Measurements from ENCODE around the gene DNAAF2. TPM values are rescaled to one million over a fixed set of nuclear protein-coding genes. Genes with fewer than 3 reads are reported as not detected.
A peak's percentile ranks its signal among the peaks of the same experiment; 100 is the strongest.

The DNAAF2 gene
- total and polyA plus RNA-seq, 2 donors (not counting 1 experiment from before 2014, with no cell fraction given), result 8.5 to 26.9 TPM

DNA sequence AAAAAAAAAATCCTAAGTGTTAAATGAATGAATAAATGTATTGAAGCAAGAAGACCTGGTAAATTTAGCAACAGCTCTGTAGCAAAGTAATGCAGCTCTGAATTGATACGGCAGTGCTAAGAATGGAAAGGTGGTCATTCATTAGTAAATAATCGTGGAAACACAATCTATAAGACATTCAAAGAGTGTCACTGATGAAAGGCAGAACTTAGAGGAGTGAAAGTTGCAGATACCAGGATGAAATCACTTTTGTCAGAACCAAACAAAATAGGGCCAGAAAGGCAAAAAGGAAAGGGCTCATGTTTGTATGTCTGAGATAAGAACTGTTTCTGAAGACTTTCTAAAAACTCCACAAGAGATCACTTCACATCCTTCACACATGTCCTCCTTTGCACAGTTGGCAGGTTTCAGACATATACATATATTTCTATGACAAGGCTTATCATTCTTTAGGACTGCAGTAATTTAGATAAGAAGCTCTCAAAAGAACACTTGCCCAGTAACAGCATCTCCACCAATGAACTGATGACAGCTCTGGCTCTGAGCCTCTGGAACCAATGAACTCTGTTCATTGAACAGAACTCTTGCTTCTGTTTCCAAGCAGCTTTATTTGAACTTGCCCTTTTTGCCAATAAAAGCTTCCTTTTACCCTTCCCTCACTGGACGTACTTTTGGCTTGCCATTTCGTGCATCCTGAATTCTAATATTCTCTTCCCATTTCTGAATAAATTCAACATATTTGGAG lies 40.5 kb downstream of the DNAAF2 start:
- Histone ChIP-seq H3K27ac (ENCODE audit: low read length in 2 of 2) (peak overlapping the region; percentile 64 to 74), H2AFZ (ENCODE audit: insufficient read depth, low read depth, low read length, poor library complexity, severe bottlenecking) (peak overlapping the region; percentile 16), H3K4me3 (ENCODE audit: control extremely low read depth in 1 of 5, extremely low read depth in 1 of 5, insufficient read depth in 1 of 5, low read depth in 2 of 5, low read length in 4 of 5) (no peak overlapping the region), H3K27me3 (replicated peaks in 1 of 4; ENCODE audit: control extremely low read depth in 1 of 4, control insufficient read depth in 3 of 4, insufficient read depth in 4 of 4, low read length in 3 of 4) (no peaks in the 10 kb centered on the region), H4K20me1 (ENCODE audit: control insufficient read depth, insufficient read depth, low read length, poor library complexity, severe bottlenecking) (no peaks in the 10 kb centered on the region), H3K36me3 (replicated peaks in 1 of 2; ENCODE audit: control extremely low read depth in 1 of 2, control insufficient read depth in 1 of 2, extremely low read depth in 1 of 2, insufficient read depth in 2 of 2, low read length in 1 of 2) (no peaks in the 10 kb centered on the region), H3K4me2 (replicated peaks; ENCODE audit: low read depth, low read length, poor library complexity, severe bottlenecking) (peak overlapping the region; percentile 25), H3K9ac (ENCODE audit: low read length) (no peak overlapping the region), H3K9me3 (ENCODE audit: control extremely low read depth in 1 of 3, control insufficient read depth in 2 of 3, insufficient read depth in 1 of 3, low read length in 2 of 3) (no peaks in the 10 kb centered on the region), H3K79me2 (ENCODE audit: control insufficient read depth, insufficient read depth, low read length) (peaks cover 14% of the 10 kb centered on the region), H3K4me1 (ENCODE audit: control insufficient read depth in 2 of 2, insufficient read depth in 2 of 2, low read length in 2 of 2) (peaks cover 32 to 40% of the 10 kb centered on the region in 2 donors)
- peak overlapping the region; percentile 60 for H3K4me3 Mint-ChIP-seq
- intact Hi-C loops (cut with micrococcal nuclease), result loop anchor here (5.0 kb wide), 2 partner anchors 523 to 638 kb away; partner anchors contain the start of genes SOS2 and VCPKMT
- H3K9me3 Mint-ChIP-seq (ENCODE audit: insufficient read depth), result no peaks in the 10 kb centered on the region
- ChIA-PET POLR2A (interaction anchor here (0.5 to 2.2 kb wide), 5 partner anchors 8 to 40 kb away, joined by 3 to 13 read pairs (median 10); partner anchors contain the start of genes DNAAF2, MGAT2, RPL36AL and RPS29), CTCF (interaction anchor here (1.2 to 6.8 kb wide), 5 partner anchors 8 to 267 kb away, joined by 4 to 92 read pairs (median 10); partner anchors contain the start of genes MGAT2, RPL36AL and RPS29)
- peaks cover 52% of the 10 kb centered on the region for H3K4me1 Mint-ChIP-seq
- TF ChIP-seq, protein P1, sequence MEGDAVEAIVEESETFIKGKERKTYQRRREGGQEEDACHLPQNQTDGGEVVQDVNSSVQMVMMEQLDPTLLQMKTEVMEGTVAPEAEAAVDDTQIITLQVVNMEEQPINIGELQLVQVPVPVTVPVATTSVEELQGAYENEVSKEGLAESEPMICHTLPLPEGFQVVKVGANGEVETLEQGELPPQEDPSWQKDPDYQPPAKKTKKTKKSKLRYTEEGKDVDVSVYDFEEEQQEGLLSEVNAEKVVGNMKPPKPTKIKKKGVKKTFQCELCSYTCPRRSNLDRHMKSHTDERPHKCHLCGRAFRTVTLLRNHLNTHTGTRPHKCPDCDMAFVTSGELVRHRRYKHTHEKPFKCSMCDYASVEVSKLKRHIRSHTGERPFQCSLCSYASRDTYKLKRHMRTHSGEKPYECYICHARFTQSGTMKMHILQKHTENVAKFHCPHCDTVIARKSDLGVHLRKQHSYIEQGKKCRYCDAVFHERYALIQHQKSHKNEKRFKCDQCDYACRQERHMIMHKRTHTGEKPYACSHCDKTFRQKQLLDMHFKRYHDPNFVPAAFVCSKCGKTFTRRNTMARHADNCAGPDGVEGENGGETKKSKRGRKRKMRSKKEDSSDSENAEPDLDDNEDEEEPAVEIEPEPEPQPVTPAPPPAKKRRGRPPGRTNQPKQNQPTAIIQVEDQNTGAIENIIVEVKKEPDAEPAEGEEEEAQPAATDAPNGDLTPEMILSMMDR (IDR thresholded peaks at IDR 0.05), result no peak
- no peak for TF ChIP-seq EZH2 (IDR thresholded peaks at IDR 0.05; ENCODE audit: borderline replicate concordance, insufficient read depth, low read depth, low read length, poor library complexity, severe bottlenecking)
- ATAC-seq (ENCODE audit: low read depth), result no peak
- peak overlapping the region; percentile 90 for H3K27ac Mint-ChIP-seq
- WGBS (ENCODE audit: insufficient coverage), result no CpG with 5 or more reads among the region's 4 CpGs
- DNase-seq, result peak; percentile 55
- no peaks in the 10 kb centered on the region for H3K27me3 Mint-ChIP-seq

- Histone ChIP-seq H2AFZ (ENCODE audit: insufficient read depth, low read depth, low read length, poor library complexity, severe bottlenecking) (no peak overlapping the region), H3K27me3 (replicated peaks in 1 of 4; ENCODE audit: control extremely low read depth in 1 of 4, control insufficient read depth in 3 of 4, insufficient read depth in 4 of 4, low read length in 3 of 4) (no peaks in the 10 kb centered on the region), H3K4me1 (ENCODE audit: control insufficient read depth in 2 of 2, insufficient read depth in 2 of 2, low read length in 2 of 2) (peaks cover 32 to 40% of the 10 kb centered on the region in 2 donors), H3K4me3 (ENCODE audit: control extremely low read depth in 1 of 5, extremely low read depth in 1 of 5, insufficient read depth in 1 of 5, low read depth in 2 of 5, low read length in 4 of 5) (no peak overlapping the region), H3K79me2 (ENCODE audit: control insufficient read depth, insufficient read depth, low read length) (peaks cover 8% of the 10 kb centered on the region), H3K9me3 (ENCODE audit: control extremely low read depth in 1 of 3, control insufficient read depth in 2 of 3, insufficient read depth in 1 of 3, low read length in 2 of 3) (no peaks in the 10 kb centered on the region), H3K36me3 (replicated peaks in 1 of 2; ENCODE audit: control extremely low read depth in 1 of 2, control insufficient read depth in 1 of 2, extremely low read depth in 1 of 2, insufficient read depth in 2 of 2, low read length in 1 of 2) (no peaks in the 10 kb centered on the region), H3K9ac (ENCODE audit: low read length) (no peak overlapping the region), H3K27ac (ENCODE audit: low read length in 2 of 2) (no peak overlapping the region), H3K4me2 (replicated peaks; ENCODE audit: low read depth, low read length, poor library complexity, severe bottlenecking) (no peak overlapping the region), H4K20me1 (ENCODE audit: control insufficient read depth, insufficient read depth, low read length, poor library complexity, severe bottlenecking) (no peaks in the 10 kb centered on the region)
- TF ChIP-seq EZH2 (IDR thresholded peaks at IDR 0.05; ENCODE audit: borderline replicate concordance, insufficient read depth, low read depth, low read length, poor library complexity, severe bottlenecking), result no peak
- TF ChIP-seq, protein P1 (IDR thresholded peaks at IDR 0.05), result no peak
- no peak for ATAC-seq (ENCODE audit: low read depth)
- ChIA-PET CTCF (interaction anchor here (6.8 kb wide), 1 partner anchor 6 kb away, joined by 92 read pairs; the partner anchor contains the start of gene RPS29), POLR2A (interaction anchor here (0.7 to 0.9 kb wide), 2 partner anchors 27 to 42 kb away, joined by 3 to 11 read pairs; partner anchors contain the start of genes DNAAF2, MGAT2 and RPL36AL)
- Mint-ChIP-seq H3K9me3 (ENCODE audit: insufficient read depth) (no peaks in the 10 kb centered on the region), H3K27ac (peak overlapping the region; percentile 46), H3K4me1 (peaks cover 43% of the 10 kb centered on the region), H3K27me3 (no peaks in the 10 kb centered on the region), H3K4me3 (peak overlapping the region; percentile 2)
- no peak for DNase-seq
- WGBS (ENCODE audit: insufficient coverage), result no CpG with 5 or more reads among the region's 3 CpGs
- intact Hi-C loops (cut with micrococcal nuclease), result no loop called here
Measured at GRCh38 chr14:49593016-49593415, 42.0 kb downstream of the DNAAF2 start.

Data from B cell (primary cell).